B cell (primary cell): ENCODE results near the gene SIRT4. TPM values are rescaled to one million over a fixed set of nuclear protein-coding genes. Genes with fewer than 3 reads are reported as not detected.

Source experiments
- ATAC-seq: fragments of 200-7000 bp; cut with Tn5 transposase; one replicate; pipeline ENCODE4 v1.10.0; 2021; ENCODE audit warnings: low read depth, mild to moderate bottlenecking, moderate number of reproducible peaks, moderate library complexity
- CTCF ChIA-PET: fragments of 350-600 bp; sonication (Branson Sonifier 250); formaldehyde crosslinking; loops from one replicate; lab custom pipeline; 2021; ENCODE audit warnings: antibody characterized with exemption, inconsistent platforms; lab: Charles Lee
- POLR2A ChIA-PET: fragments of 350-600 bp; sonication (Branson Sonifier 250); formaldehyde crosslinking; loops from one replicate; lab custom pipeline; 2021; ENCODE audit warnings: antibody characterized with exemption; lab: Charles Lee
- DNase-seq: peaks from one replicate; pipeline ENCODE4 v3.0.0; 2013
- H2AFZ ChIP-seq: 2 replicates; pipeline ENCODE4 v1.6.1; 2012; ENCODE audit warnings: mild to moderate bottlenecking, low read depth, low read length; ENCODE audit not compliant: insufficient read depth, poor library complexity, severe bottlenecking
- H3K27ac ChIP-seq, 2 donors: 1 replicate in 1 of 2; 2 replicates in 1 of 2; pipeline ENCODE4 v1.5.1; 2012 to 2013; ENCODE audit warnings: low read length in 2 of 2, mild to moderate bottlenecking in 2 of 2, moderate library complexity in 1 of 2
- H3K27me3 ChIP-seq, 4 experiments: fragments of 200-600 bp in 1 of 4; sonication (generic) in 1 of 4; replicated peaks in 1 of 4; 1 replicate in 2 of 4; 2 replicates in 2 of 4; pipeline versions ENCODE4 v1.6.1 to v1.7.0; 2013 to 2016; ENCODE audit warnings: low read length in 3 of 4, mild to moderate bottlenecking in 2 of 4, mixed read lengths in 1 of 4, moderate library complexity in 1 of 4; ENCODE audit not compliant: insufficient read depth in 4 of 4, control insufficient read depth in 3 of 4; ENCODE audit errors: control extremely low read depth in 1 of 4
- H3K36me3 ChIP-seq, 2 experiments: replicated peaks in 1 of 2; 1 replicate in 1 of 2; 2 replicates in 1 of 2; pipeline versions ENCODE4 v1.6.1 to v1.7.1; 2013; ENCODE audit warnings: low read length in 1 of 2; ENCODE audit not compliant: insufficient read depth in 2 of 2, control insufficient read depth in 1 of 2; ENCODE audit errors: control extremely low read depth in 1 of 2, extremely low read depth in 1 of 2
- H3K4me1 ChIP-seq, 2 donors: fragments of 200-600 bp in 1 of 2; sonication (generic) in 1 of 2; 1 replicate in 1 of 2; 2 replicates in 1 of 2; pipeline versions ENCODE4 v1.5.1 to v1.6.1; 2013 to 2017; ENCODE audit warnings: low read length in 2 of 2; ENCODE audit not compliant: control insufficient read depth in 2 of 2, insufficient read depth in 2 of 2
- H3K4me2 ChIP-seq: replicated peaks from 2 replicates; pipeline ENCODE3; 2012; ENCODE audit warnings: mild to moderate bottlenecking, low read depth, low read length; ENCODE audit not compliant: poor library complexity, severe bottlenecking
- H3K4me3 ChIP-seq, 5 experiments: fragments of 200-600 bp in 1 of 5; sonication (generic) in 1 of 5; 1 replicate in 3 of 5; 2 replicates in 2 of 5; pipeline versions ENCODE4 v1.5.1 to v1.7.0; 2011 to 2016; ENCODE audit warnings: low read length in 4 of 5, mild to moderate bottlenecking in 4 of 5, low read depth in 2 of 5, control low read depth in 1 of 5, moderate library complexity in 1 of 5; ENCODE audit not compliant: insufficient read depth in 1 of 5; ENCODE audit errors: control extremely low read depth in 1 of 5, extremely low read depth in 1 of 5
- H3K79me2 ChIP-seq: fragments of 200-600 bp; sonication (generic); one replicate; pipeline ENCODE4 v1.6.0; 2016; ENCODE audit warnings: low read length; ENCODE audit not compliant: control insufficient read depth, insufficient read depth
- H3K9ac ChIP-seq: fragments of 200-600 bp; sonication (generic); 2 replicates; pipeline ENCODE4 v1.6.1; 2017; ENCODE audit warnings: mild to moderate bottlenecking, low read length, moderate library complexity
- H3K9me3 ChIP-seq, 3 donors: one replicate each; pipeline versions ENCODE4 v1.6.1 to v1.7.1; 2013; ENCODE audit warnings: low read length in 2 of 3; ENCODE audit not compliant: control insufficient read depth in 2 of 3, insufficient read depth in 1 of 3; ENCODE audit errors: control extremely low read depth in 1 of 3
- H4K20me1 ChIP-seq: 2 replicates; pipeline ENCODE4 v1.6.0; 2012; ENCODE audit warnings: mild to moderate bottlenecking, low read length; ENCODE audit not compliant: insufficient read depth, control insufficient read depth, poor library complexity, severe bottlenecking
- H3K27ac Mint-ChIP-seq: one replicate; pipeline ENCODE4 v1.8.0; 2021; ENCODE audit warnings: mixed read lengths
- H3K27me3 Mint-ChIP-seq: one replicate; pipeline ENCODE4 v1.8.0; 2021; ENCODE audit warnings: mixed read lengths
- H3K4me1 Mint-ChIP-seq: one replicate; pipeline ENCODE4 v1.8.0; 2021; ENCODE audit warnings: mixed read lengths
- H3K4me3 Mint-ChIP-seq: one replicate; pipeline ENCODE4 v1.8.0; 2021; ENCODE audit warnings: mixed read lengths
- H3K9me3 Mint-ChIP-seq: one replicate; pipeline ENCODE4 v1.8.0; 2022; ENCODE audit warnings: mixed read lengths; ENCODE audit not compliant: insufficient read depth
- EZH2 ChIP-seq: IDR thresholded peaks from 2 replicates; pipeline ENCODE4 v1.6.1; 2012; ENCODE audit warnings: borderline replicate concordance, low read depth, mild to moderate bottlenecking, moderate library complexity, low read length; ENCODE audit not compliant: insufficient read depth, poor library complexity, severe bottlenecking
- WGBS: methylation state at CpG from one replicate; pipeline ENCODE4 v1.1.5; 2013; ENCODE audit warnings: missing lambda C conversion rate; ENCODE audit not compliant: insufficient coverage; 5-methylcytosine and 5-hydroxymethylcytosine counted together
- intact Hi-C: fragments of 100-400 bp; cut with micrococcal nuclease; formaldehyde crosslinking; loops from one replicate; pipeline ENCODE4 v1.10.0; 2022
- polyA plus RNA-seq: library from polyadenylated mRNA; depleted of rRNA; stranded (reverse); fragments of >200 nt; gene quantifications from 2 replicates; pipeline ENCODE4 v1.2.3, GENCODE V29; 2012
- total RNA-seq, 2 donors: library from RNA; stranded (reverse); fragments of 120-200 nt in 1 of 2; gene quantifications; 1 replicate in 1 of 2; 2 replicates in 1 of 2; pipeline versions ENCODE4 v1.2.3 to v1.2.4, GENCODE V29; 2013 to 2022
- TF ChIP-seq, protein P1 (sequence below): fragments of 200-600 bp; IDR thresholded peaks from one replicate; pipeline ENCODE4 v1.8.0; 2022; ENCODE audit warnings: antibody characterized with exemption, mild to moderate bottlenecking

Gene SIRT4
- total and polyA plus RNA-seq, 2 donors (not counting 1 experiment from before 2014, with no cell fraction given) = 1.5 to 4.8 TPM

- no peaks in the 10 kb centered on the region for H3K9me3 Mint-ChIP-seq
- Histone ChIP-seq H3K27me3 (peaks cover 0 to 76% (median 34%) of the 10 kb centered on the region in 4 experiments), H3K27ac (no peak overlapping the region), H3K4me3 (no peak overlapping the region), H4K20me1 (peaks cover 5% of the 10 kb centered on the region), H3K9me3 (no peaks in the 10 kb centered on the region), H3K36me3 (no peaks in the 10 kb centered on the region), H3K4me2 (no peak overlapping the region), H3K4me1 (peaks cover 21 to 28% of the 10 kb centered on the region in 2 donors), H3K79me2 (no peaks in the 10 kb centered on the region), H2AFZ (no peak overlapping the region), H3K9ac (no peak overlapping the region)
- DNase-seq (no peak), ATAC-seq (no peak)
- peaks cover 18% of the 10 kb centered on the region for H3K4me1 Mint-ChIP-seq
- ChIA-PET POLR2A (interaction anchor here (0.7 kb wide), 1 partner anchor 13 kb away, joined by 3 read pairs; no protein-coding TSS in a partner anchor), CTCF (interaction anchor here (11.9 kb wide), 1 partner anchor 32 kb away, joined by 313 read pairs; no protein-coding TSS in a partner anchor)
- no peak overlapping the region for H3K27ac Mint-ChIP-seq
- intact Hi-C loops = no loop called here
- H3K4me3 Mint-ChIP-seq = no peak overlapping the region
- H3K27me3 Mint-ChIP-seq = peaks cover 52% of the 10 kb centered on the region
- TF ChIP-seq EZH2 = no peak
- TF ChIP-seq, protein P1, sequence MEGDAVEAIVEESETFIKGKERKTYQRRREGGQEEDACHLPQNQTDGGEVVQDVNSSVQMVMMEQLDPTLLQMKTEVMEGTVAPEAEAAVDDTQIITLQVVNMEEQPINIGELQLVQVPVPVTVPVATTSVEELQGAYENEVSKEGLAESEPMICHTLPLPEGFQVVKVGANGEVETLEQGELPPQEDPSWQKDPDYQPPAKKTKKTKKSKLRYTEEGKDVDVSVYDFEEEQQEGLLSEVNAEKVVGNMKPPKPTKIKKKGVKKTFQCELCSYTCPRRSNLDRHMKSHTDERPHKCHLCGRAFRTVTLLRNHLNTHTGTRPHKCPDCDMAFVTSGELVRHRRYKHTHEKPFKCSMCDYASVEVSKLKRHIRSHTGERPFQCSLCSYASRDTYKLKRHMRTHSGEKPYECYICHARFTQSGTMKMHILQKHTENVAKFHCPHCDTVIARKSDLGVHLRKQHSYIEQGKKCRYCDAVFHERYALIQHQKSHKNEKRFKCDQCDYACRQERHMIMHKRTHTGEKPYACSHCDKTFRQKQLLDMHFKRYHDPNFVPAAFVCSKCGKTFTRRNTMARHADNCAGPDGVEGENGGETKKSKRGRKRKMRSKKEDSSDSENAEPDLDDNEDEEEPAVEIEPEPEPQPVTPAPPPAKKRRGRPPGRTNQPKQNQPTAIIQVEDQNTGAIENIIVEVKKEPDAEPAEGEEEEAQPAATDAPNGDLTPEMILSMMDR = no peak
- 99% methylated on average over 8 of the region's 8 CpGs for WGBS
Measured at GRCh38 chr12:120259418-120260202, 42.5 kb upstream of the SIRT4 start.

DNA sequence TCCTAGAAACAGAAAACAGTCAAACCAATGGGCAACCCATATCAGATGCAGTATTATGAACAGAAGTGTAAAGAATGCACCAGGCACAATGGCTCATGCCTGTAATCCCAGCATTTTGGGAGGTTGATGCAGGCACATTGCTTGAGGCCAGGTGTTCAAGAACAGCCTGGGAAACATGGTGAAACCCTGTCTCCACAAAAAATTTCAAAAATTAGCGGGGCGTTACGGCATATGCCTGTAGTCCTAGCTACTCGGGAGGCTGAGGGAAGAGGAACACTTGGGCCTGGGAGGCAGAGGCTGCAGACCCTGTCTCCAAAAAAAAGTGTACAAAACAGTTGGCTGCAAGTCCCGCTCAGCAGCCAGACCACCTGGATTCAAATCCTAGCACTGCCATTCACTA, 41.5 kb upstream of the SIRT4 start:
- no peaks in the 10 kb centered on the region for H3K9me3 ChIP-seq
- peaks cover 19% of the 10 kb centered on the region for H3K4me1 Mint-ChIP-seq
- no peak overlapping the region for H3K27ac Mint-ChIP-seq
- H3K4me3 Mint-ChIP-seq = no peak overlapping the region
- H3K4me2 ChIP-seq = no peak overlapping the region
- H3K36me3 ChIP-seq = no peaks in the 10 kb centered on the region
- H3K27ac ChIP-seq = no peak overlapping the region
- no peaks in the 10 kb centered on the region for H3K79me2 ChIP-seq
- H3K4me3 ChIP-seq = no peak overlapping the region
- ChIA-PET CTCF (interaction anchor here (11.9 kb wide), 1 partner anchor 33 kb away, joined by 313 read pairs; no protein-coding TSS in a partner anchor), POLR2A (interaction anchor here (1.3 kb wide), 1 partner anchor 22 kb away, joined by 3 read pairs; no protein-coding TSS in a partner anchor)
- DNase-seq = no peak
- WGBS = 98% methylated on average over 5 of the region's 5 CpGs
- no peaks in the 10 kb centered on the region for H3K9me3 Mint-ChIP-seq
- no peak for ATAC-seq
- H3K27me3 ChIP-seq = peaks cover 0 to 73% (median 32%) of the 10 kb centered on the region in 4 experiments
- no peak overlapping the region for H2AFZ ChIP-seq
- peaks cover 22 to 30% of the 10 kb centered on the region in 2 donors for H3K4me1 ChIP-seq
- intact Hi-C loops = no loop called here
- no peak for TF ChIP-seq EZH2
- TF ChIP-seq, protein P1 = no peak
- H4K20me1 ChIP-seq = peaks cover 5% of the 10 kb centered on the region
- H3K9ac ChIP-seq = no peak overlapping the region
- peaks cover 49% of the 10 kb centered on the region for H3K27me3 Mint-ChIP-seq
